ENCODE data around the gene SEC14L2. TPM values are rescaled to one million over a fixed set of nuclear protein-coding genes. Genes with fewer than 3 reads are reported as not detected.

Gene SEC14L2
- total and polyA plus RNA-seq, 10 of the 15 experiments (the other 5 are each of a cell fraction or from before 2014, with no cell fraction given) = 0.08 to 4.0 (median 0.48) TPM

- in situ Hi-C loops (cut with MboI) = no loop called here
- no peak for FAIRE-seq
- RAD21 ChIA-PET (ENCODE audit: unreplicated experiment) = interaction anchor here (1.1 to 7.3 kb wide), 8 partner anchors 8 to 134 kb away, joined by 3 to 137 read pairs (median 13); partner anchors contain the start of genes CASTOR1, RNF215, SEC14L2 and TBC1D10A
- H3K79me2 ChIP-seq (ENCODE audit: control insufficient read depth, insufficient read depth, low read length) = peaks cover 45% of the 10 kb centered on the region
- ATAC-seq = no peak
- POLR2A ChIA-PET = interaction anchor here (0.6 to 6.4 kb wide), 18 partner anchors 8 to 312 kb away, joined by 3 to 60 read pairs (median 4); partner anchors contain the start of genes CCDC157, RNF215, SEC14L2 and SF3A1
- no TSS peak for BruUV-seq (replicated peaks)
- H3K27me3 ChIP-seq (replicated peaks in 1 of 2; ENCODE audit: control insufficient read depth in 2 of 2, insufficient read depth in 2 of 2, low read length in 1 of 2) = no peaks in the 10 kb centered on the region
- peak overlapping the region; percentile 91 for H3K27ac ChIP-seq (ENCODE audit: control insufficient read depth, insufficient read depth)
- no peak overlapping the region for H2AFZ ChIP-seq (ENCODE audit: control insufficient read depth, low read depth, low read length)
- no peaks in the 10 kb centered on the region; the same call in 2 of the 3 replicates for H3K9me3 ChIP-seq (replicated peaks; ENCODE audit: control insufficient read depth, insufficient read depth, low read length)
- peaks cover 22% of the 10 kb centered on the region for H3K4me1 ChIP-seq (ENCODE audit: control insufficient read depth, insufficient read depth, low read length)
- no peak for TF ChIP-seq TCF7 (IDR thresholded peaks at IDR 0.05; ENCODE audit: borderline replicate concordance)
- no peak for TF ChIP-seq BACH1 (IDR thresholded peaks at IDR 0.05; ENCODE audit: borderline replicate concordance)
- no peaks in the 10 kb centered on the region for H4K20me1 ChIP-seq (ENCODE audit: control insufficient read depth, insufficient read depth)
- no peak for DNase-seq (ENCODE audit: low read depth, low spot score)
- peak overlapping the region; percentile 87 for H3K9ac ChIP-seq (ENCODE audit: control insufficient read depth, insufficient read depth, low read length)
- H3K4me2 ChIP-seq (ENCODE audit: control insufficient read depth, insufficient read depth) = peak overlapping the region; percentile 83
- WGBS (ENCODE audit: insufficient coverage, insufficient replicate concordance, low lambda C conversion rate, missing lambda C conversion rate) = 46% methylated on average over 18 of the region's 18 CpGs
- H3K36me3 ChIP-seq (ENCODE audit: control insufficient read depth in 2 of 2, insufficient read depth in 2 of 2, low read length in 1 of 2) = peaks cover 0 to 17% of the 10 kb centered on the region in 2 experiments; a peak in 2 of 4 replicates
- CTCF ChIA-PET = interaction anchor here (0.7 to 7.5 kb wide), 11 partner anchors 10 to 184 kb away, joined by 3 to 172 read pairs (median 7); partner anchors contain the start of genes CASTOR1, CCDC157, RNF215 and SEC14L2
- peak overlapping the region; percentile 86 for H3K4me3 ChIP-seq
- SMC1A ChIA-PET (ENCODE audit: uncharacterized antibody, unreplicated experiment) = interaction anchor here (0.8 to 6.0 kb wide), 16 partner anchors 10 to 135 kb away, joined by 3 to 69 read pairs (median 4); partner anchors contain the start of genes CASTOR1, RNF215 and SEC14L2
- intact Hi-C loops (cut with micrococcal nuclease; ENCODE audit: unreplicated experiment) = no loop called here
Measured at GRCh38 chr22:30422481-30423300, 25.9 kb downstream of the SEC14L2 start.

Measured in GM12878 (cell line).